CD4-positive, alpha-beta T cell treated with Interleukin-17A for 4 hours (primary cell): ENCODE data around the gene MAP2K6.

Experiments
- DNase-seq: peaks from one replicate; pipeline ENCODE4 v3.0.0-alpha.2; 2020; ENCODE audit warnings: mixed read lengths

The MAP2K6 gene

DNA sequence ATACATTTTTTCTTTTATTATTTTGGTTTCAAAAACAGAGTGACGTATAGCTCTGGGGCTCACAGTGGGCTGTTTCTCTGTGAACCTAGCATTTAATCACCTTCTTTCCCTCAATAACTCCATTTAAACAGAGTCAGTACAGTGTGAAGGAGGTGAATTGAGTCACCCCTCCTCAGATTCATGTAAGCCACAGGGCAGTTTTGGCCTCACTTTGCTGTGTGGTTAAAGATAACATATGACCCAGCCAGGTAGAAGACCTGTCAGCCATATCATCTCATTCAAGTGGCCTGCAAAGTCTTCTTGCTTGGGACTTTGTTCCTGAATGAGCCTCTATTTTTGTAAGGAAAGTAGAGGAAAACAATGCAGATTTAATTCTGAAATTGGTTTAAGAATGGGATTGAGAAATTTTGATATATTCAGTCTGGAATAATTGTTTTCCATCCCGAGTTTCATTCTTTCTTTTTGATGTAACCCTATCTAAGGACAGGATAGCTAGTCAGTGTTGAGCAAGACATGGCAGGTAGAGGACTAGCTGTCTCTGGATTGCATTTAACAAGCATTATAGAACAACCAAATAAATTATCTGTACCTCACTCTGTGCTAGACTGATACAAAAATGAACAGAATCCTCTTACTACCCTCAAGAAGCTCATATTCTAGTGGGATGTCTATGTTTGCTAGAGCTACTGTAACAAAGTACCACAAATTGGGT, 13.1 kb downstream of the MAP2K6 start:
- DNase-seq: no peak

DNA sequence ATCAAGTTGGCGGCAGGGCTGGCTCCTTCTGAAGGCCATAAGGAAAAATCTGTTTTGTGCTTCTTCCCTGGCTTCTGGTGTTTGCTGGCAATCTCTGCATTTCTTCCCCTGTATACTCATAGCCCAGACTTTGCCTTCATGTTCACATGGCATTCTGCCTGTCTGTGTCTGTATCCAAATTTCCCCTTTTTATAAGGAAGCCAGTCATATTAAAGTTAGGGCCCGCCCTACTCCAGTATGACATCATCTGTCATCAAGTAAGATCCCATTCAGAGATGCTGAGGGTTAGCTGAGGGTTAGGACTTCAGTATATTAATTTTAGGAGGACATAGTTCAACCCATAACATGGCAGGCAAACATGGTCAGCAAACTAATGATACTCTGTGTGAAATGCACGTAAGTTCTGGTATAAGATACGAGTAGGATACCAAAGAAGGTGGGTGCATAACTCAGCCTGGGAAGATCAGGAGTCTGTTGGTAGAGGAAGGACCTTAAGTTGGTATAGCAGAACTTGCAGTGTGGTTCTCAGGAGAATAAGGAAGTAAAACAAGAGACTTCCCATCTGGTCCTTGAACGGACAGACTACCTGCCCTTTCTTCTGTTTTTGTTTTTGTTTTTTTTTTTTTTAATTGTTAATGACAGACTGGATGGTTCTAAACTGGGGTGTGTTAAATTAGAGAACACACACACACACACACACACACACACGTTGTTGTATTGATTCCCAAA, 13.9 kb downstream of the MAP2K6 start:
- no peak for DNase-seq

DNA sequence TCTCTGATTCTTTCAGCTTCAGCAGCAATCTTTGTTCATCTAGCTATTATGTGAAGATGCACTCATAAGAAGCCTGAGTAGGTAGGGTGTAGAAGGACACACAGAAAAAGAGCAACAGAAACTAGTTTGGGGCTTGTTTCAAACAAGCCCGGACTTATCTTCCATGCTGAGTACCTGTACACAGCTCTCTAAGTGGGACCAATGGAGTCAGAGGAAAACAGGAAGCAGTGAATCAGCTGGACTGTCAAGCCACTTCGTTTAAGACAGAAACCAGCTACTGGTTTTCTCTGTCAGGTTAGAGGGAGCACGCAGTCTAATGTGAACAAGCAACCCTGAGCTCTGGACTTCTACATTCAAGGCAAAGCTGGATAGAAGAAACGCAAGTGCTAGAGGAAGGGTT, 16.0 kb downstream of the MAP2K6 start:
- DNase-seq: no peak

DNA sequence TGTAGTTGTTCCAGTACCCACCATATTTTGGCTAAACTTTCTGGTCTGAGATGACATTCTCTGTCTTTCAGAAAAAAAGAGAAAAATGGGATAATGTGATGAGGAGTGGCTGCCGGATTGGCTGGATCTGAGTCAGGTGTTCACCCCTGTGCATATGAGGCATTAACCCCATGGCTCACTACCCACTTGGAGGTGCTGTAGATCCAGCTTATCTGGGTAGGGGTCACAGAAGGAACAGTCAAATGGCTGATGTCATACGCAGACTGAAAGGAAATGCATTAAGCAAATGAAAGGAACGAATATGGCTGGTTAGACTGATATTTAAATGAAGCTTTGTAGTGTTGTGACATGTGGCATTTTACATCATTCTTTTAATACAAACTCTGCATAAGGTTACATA, 17.3 kb downstream of the MAP2K6 start:
- no peak for DNase-seq

DNA sequence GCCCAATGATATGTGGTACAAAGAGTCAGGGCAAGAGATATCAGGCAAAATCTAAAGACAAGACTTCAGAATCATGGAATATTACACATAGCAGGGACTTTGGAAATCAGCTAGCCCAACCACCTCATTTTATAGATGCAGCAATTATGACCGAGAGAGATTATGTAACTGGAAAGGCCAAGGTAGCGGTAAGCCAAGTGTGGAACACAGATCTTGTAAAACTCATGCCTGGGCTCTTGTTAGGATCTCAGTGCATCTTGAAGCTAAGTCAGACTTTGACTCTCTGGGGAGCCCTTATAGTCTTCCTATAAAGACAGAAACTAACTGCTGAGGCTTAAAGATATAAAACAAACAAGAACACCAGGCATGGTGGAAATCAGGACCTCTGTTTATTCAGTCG, 18.6 kb downstream of the MAP2K6 start:
- DNase-seq: no peak

DNA sequence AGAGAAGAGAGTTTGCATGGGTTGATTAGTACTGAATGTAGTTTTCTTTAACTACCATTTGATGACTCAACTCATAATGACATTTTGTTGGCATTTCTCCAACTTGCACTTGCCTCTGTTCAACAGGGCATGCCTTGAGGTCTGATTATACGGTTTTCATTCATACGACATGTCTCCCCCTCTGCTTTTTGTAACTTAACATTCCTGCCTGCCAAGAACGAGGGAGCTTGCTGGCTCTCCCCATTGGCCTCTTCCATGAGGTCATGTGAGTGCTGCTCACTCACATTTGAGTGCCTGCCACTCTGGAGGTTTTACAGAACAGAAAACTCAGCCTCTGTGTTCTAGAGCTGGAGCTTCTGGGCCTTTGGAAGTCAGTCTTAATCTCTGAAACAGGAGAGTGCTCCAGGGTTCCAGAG, 19.7 kb downstream of the MAP2K6 start:
- no peak for DNase-seq

DNA sequence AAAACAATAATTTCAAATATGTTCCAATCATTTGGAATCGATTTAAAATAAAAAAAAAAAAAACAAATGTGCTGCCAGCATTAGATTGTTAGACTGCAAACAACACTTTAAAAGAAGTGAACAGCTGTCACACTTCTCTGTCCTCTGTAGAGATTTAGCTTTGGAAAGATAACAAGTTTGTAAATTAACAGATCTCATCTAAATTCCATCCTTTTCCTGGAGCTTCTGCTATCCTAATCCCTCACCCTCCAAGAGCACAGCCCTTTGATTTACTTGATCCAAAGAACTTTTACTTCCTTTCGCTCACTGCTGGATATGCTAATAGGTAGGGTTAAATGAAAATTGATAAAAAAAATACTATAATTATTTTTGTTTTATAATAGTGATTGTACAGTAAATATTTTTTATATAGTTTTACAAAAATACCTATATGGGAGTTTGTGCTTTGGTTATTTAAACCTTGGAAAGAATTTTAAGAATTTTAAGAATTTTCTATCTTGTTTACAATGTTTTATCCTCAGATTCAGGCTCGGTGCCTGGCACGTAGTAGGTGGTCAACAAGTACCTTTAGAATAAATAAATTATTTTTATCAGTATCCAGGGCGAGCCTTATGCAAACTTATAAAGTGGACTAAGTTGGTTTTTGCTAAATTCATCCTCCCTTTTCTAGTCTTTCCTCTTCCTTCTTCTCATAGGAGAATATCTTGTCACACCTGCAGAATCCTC, 21.6 kb downstream of the MAP2K6 start:
- no peak for DNase-seq

DNA sequence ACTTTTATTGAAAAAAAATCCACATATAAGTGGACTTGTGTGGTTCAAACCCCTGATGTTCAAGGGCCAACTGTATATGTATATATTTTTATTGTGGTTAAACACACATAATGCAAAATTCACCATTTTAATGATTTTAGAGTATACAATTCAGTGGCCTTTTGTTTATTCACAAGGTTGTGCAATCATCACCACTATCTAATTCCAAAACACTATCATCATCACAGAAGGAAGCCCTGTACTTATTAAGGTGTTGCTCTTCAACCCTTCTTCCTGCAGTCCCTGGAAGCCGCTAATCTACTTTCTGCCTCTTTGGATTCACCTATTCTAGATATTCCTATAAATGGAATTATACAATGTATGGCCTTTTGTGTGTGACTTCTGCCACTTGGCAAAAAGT, 23.0 kb downstream of the MAP2K6 start:
- no peak for DNase-seq

DNA sequence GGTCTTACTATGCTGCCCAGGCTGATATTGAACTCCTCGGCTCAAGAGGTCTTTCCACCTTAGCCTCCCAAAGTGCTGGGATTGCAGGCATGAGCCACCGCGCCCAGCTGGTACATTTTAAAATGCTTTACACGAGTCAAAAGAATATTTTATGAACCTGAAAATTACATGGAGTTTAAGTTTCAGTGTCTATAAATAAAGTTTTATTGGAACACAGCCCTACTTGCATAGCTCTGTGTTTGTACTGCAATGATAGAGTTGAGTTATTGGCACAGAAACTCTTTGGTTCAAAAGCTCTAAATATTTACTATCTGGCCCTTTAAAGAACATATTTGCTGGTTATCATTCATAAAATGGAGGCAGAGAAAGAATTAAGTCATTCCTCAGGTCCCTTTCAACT, 24.3 kb downstream of the MAP2K6 start:
- no peak for DNase-seq

DNA sequence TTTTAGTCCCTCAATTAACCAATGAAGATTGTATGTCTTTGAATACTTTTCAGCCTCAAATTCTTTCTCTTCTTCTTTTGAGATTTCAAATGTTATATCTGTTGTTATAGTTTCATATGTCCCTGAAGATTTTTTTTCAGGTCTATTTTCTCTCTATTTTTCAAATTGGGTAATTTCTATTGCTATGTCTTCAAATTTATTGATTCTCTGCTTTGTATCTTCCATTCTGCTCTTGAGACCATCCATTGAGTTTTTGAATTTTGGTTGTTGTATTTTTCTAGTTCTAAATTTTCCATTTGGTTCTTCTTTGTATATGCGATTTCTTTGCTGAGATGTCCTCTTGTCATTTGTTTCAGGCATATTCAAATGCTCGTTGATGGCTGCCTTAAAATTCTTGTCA, 26.7 kb downstream of the MAP2K6 start:
- DNase-seq: no peak

DNA sequence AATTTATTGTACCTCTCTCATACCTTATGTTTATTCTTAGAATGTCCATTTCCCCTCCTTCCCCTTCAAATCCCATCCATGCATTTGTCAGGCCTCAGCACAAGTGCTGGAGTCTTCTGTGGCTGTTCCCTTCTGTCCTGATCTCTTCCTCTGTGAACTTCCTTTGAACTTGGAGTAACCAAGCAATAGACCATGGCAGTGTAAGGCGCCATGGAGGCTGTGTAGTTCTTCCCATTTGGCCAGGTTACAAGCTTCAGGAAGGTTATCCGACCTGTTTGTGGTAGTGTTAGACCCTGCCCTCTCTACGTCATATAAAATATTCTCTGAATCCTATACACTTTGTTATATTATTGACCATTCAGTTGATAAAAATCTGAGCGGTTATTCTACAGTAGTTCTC, 28.6 kb downstream of the MAP2K6 start:
- DNase-seq: no peak

DNA sequence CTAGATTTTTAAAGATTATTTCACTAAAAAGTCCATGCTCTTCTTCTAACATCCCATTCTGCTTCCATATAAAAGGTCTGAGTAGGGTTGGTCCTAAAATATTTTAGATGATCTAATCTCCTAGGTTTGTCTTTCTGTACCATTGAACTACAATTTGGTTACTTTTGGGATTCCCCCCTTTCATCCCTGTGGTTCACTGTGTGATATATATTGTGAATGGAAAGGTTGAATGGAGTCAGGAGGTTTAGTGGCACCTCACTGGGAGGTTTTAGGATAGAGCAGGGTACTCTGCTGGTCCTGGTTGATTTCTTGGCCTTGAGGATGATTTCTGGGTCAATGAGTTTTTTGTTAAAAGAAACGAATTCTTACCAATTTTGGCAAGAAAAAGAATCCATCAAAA, 29.5 kb downstream of the MAP2K6 start:
- no peak for DNase-seq

DNA sequence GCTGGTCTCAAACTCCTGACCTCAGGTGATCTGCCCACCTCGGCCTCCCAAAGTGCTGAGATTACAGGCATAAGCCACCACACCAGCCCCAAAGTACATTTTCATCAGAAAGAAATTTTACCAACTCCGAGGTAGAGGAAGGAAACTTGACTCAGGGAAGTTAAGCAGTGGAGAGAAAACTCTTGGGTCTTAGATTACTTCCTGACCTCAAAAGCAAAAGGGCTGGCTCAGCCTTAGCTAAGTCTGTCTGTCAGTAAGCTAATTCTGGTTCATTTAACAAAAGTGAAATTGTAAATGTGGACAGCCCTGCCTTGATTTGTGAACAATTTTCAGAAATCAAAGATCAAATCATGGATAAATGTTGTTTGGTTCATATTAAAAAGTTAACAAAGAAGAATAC, 30.6 kb downstream of the MAP2K6 start:
- no peak for DNase-seq

DNA sequence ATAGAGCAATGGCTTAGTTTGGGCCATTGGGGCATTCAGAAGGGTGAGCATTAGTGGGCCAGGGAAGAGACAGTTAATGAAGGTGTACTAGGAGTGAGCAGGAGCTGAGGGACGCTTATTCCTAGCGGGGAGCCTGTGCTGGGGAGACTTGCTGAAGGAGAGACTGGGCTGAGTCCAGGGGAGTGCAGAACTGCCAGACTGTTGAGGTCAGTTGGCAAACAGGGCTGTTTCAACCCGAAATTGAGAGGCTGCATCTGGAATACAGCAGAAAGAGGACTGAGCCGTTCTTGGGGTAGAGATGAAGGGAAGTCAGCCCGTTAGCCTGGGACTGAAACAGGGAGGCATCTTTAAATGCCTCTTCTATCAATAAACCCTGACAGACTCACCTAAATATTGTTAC, 33.2 kb downstream of the MAP2K6 start:
- DNase-seq: no peak

DNA sequence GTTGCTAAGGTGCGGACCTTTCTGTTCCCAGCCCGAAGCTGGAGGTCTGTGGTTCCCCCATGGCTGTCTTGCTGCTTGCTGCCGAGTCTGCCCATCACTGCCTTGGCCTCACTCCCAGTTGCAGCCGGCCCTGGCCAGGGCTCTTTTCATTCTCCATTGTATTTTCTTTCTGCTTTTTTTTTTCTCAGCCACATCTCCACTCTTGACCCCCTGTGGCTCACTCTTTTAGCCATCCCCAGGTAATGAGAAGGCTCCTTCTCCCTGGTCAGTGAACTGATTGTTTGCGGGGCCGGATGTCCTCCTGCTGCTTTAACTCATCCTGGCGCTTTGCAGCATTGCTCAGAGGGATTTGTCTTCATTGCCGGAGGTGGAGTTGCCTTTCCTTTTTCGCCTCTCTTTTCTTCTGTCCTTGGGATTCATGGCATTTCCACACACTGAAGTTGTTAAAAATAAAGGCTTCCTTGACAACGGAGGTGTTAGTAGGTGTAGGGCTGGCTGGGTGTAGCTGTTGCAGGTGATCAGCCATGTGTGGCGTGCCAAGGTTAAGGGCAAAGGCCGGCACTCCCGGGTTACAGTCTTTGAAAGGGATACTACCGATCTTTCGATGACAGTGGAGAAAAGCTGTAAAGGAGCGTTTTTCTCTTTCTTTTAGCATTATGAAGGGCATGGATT, 34.1 kb downstream of the MAP2K6 start:
- DNase-seq: no peak

DNA sequence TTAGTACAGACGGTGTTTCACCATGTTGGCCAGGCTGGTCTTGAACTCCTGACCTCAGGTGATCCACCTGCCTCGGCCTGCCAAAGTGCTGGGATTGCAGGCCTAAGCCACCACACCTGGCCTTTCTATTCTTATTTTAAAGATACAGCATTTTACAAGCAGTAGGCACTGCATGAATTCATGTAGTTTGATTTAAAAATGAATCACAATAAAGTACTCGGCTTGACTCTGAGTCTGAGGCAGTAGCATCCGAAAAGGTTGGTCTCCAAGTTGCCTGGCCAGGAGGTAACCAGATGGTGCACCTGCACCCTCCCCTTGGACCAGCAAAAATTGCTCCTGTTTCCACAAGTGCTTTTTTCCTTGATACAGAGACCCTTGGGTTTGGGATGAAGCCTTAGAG, 35.6 kb downstream of the MAP2K6 start:
- DNase-seq: no peak

DNA sequence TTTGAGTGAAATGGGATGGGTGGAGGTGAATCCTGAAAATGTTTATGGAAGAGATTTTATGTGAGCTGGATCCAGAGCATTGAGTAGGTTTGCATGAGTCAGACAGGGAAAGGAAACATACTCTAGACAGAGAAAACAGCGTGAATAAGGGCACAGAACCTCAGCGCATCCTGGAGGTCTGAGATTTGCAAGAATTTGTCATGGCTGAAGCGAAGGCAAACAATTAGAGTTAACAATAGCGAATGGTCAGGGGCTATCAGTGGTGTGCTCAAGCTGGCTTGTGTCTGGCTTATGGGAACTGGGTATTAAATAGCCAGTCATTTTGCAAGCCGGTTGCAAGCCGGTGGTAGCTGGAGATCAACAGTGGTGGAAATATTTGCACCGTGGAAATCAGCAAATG, 36.4 kb downstream of the MAP2K6 start:
- no peak for DNase-seq

DNA sequence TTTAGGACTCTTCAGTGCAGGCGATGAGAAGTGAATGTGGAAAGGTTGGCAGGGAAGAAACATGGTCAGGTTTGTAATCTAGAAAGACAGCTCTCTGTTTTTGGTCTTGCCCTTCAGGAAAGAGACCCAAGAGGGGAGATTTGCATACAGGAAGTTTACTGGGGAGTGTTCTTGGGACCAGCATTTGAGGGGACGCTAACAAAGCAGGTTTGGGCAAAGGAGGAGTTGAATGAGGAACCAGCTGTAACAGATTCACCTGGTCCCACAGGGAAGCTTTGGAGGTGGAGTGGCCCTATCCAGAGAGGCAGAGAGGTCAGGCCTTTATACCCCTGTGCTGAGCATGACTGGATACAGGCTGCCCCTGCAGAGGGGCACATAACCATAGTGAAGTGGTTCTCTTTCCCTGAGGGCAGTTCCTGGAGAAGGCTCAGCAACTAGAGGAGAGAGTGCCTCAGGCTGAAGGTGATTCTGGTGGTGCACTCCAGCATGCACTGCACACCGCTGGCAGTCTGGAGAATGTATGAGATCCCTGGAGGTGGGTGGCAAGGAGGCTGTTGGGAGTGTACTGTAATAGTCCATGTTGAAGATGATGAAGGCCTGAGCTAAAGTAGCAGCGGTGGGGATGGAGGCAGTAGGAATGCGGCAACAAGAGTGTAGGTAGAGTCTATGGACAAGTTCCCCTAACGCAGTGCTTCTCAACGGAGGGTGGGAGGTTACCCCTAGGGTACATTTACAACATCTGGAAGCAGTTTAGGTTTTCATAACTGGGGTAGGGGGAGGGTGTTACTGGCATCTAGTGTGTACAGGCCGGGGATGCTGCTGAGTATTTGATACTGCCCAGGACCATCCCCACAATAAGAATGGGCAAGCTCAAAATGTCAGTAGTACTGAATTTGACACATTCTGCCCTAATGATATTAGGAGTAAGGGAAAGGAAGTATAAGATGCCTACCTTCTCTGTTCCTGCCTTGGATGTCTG, 37.2 kb downstream of the MAP2K6 start:
- DNase-seq: no peak

DNA sequence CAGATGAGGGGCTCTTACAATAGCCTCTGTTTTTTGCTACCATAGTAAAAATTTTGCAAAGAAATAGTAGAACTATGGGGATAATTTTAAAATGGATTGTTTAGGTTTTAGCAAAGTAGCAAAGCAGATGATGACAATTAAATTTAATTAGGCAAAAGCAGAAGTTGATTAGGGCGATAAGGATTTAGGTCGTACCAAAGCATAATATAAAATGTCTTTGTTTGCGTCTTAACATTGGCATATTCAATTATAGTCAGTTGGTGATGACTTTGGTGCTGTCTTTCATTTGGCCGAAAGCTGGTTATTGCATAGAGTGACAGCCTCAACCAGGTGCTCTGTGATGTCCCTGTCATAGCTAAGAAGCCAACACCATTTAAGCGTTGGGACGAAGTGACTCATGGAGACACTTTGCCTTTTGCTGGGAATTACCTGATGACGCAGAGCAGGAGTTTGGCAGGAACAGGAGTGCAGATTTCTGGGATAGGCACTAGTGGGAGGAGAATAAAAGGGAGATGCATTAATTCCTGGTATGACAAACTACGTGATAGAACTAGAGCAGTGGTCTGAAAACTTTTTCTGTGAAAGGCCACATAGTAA, 38.3 kb downstream of the MAP2K6 start:
- DNase-seq: no peak

DNA sequence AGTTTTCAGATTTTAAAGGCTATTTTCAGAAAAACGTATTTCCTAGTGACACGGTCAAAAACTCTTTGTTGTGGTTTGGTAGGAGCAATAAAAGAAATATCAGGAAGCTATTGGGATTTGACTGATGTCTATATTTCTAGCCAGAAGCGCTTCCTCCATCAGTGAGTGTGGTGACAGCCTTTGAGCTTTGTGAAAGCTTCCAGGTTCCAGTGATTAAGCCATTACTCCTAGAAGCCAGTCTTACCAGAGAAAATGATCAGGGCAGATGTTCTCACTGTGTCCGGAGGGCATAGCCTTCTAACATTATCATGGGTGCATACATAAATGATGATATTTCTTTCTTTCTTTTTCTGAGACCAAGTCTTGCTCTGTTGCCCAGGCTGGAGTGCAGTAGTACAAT, 39.6 kb downstream of the MAP2K6 start:
- no peak for DNase-seq

DNA sequence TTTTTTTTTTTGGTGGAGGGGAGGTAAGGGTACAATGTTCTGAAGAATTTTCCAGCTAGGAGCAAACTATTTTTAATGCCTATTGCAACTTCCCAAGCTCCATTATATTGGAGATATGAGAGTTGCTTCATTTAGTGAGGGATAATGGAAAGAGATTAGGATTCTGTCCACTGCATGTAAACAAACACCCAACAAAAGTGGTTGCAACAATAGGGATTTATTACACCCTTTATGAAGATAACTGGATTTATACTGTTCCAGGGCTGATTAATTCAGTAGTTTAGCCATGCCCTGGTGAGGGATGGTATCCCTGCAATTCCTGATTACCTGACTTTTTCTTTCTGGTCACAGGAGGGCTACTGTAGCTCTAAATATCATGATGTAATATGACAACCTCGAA, 40.5 kb downstream of the MAP2K6 start:
- DNase-seq: no peak

DNA sequence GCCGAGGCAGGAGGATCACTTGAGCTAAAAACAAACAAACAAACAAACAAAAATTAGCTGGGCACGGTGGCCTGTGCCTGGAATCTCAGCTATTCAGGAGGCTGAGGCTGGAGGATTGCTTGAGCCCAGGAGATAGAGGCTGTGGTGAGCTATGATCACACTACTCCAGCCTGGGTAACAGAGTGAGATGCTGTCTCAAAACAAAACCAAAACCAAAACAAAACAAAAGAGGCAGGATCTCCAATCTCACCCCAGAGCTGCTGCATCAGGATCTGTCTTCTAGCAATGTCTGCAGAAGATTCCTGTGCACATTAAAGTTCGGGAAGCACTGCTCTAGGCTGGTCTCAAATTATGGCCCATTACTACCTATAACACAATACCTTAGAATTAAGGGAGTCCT, 43.1 kb downstream of the MAP2K6 start:
- DNase-seq: no peak
